Activated CD8-positive, alpha-beta memory T cell treated with anti-CD3 and anti-CD28 coated beads, Interleukin-2, amount 50 U/mL, for 4 hours (primary cell): ENCODE data around the gene FIGNL2.
"Not testable (repeated sequence)": the region's sequence is repeated elsewhere in the genome, so short reads cannot be mapped to it uniquely, and the experiment has no call there.

Experiments used
- DNase-seq: peaks from one replicate; pipeline ENCODE4 v3.0.0-alpha.2; 2020

The FIGNL2 gene, protein sequence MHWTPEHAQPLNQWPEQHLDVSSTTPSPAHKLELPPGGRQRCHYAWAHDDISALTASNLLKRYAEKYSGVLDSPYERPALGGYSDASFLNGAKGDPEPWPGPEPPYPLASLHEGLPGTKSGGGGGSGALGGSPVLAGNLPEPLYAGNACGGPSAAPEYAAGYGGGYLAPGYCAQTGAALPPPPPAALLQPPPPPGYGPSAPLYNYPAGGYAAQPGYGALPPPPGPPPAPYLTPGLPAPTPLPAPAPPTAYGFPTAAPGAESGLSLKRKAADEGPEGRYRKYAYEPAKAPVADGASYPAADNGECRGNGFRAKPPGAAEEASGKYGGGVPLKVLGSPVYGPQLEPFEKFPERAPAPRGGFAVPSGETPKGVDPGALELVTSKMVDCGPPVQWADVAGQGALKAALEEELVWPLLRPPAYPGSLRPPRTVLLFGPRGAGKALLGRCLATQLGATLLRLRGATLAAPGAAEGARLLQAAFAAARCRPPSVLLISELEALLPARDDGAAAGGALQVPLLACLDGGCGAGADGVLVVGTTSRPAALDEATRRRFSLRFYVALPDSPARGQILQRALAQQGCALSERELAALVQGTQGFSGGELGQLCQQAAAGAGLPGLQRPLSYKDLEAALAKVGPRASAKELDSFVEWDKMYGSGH

DNA sequence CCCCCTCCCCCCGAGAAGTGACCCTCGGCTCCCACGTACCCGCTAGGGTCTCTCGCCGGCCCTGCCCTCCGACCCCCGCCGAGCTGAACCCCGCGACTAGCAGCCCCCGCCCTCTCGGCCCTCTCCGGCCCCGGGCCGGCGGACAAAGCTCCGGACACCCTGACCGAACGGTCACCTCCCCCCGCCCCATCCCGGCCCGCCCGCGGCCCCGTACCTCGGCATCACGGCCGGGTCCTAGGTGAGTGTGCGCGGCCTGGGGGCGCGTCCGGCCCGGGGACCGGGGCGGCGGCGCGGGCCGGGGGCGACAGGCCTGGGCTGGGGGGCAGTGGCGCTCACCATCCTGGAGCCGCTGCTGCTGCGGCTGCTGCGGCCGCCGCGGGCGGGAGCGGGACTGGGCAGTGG lies at the start of gene FIGNL2:
Gene FIGNL2, minus strand, starts transcription at position 393 of the 402 bp plus-strand sequence. CDS start 26,305 bp downstream, outside the sequence.
- DNase-seq: no peak

DNA sequence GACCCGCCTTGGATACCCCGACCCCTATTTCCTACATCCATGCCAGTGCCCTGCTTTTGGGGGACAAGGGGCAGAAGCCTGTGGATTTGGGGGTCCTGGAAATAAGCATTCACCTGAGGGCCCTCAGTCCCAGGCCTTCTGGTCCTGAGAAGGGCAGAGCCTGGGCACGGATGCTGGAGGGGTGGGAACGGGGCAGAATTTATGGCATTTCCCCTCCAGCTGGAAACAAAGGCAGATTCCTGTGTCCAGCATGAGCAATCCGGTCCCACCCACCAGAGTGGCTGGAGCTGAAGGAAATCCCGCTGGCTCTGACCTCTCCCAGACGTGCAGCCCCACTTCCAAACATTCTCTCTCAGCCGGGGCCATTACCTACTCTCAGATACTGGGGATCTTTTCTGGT lies 48.7 kb upstream of the FIGNL2 start:
- no peak for DNase-seq

DNA sequence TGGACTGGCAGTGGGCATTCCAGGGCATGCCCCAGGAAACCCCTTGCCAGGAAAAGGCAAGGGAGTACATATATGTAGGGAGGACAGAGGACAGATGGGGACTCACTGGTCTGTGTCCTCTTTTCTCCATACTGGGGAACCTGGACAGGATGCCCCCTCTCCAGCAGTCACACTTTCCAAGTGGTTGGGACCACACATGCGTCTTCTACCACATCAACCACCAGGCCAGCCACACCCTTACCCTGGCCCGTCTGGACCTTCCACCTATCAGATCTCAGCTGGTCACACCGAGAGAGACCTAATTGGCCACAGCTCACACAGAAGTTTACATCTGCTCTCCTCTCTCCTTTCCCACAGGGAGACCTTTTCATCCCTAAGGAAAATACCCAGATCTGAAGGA lies 47.7 kb upstream of the FIGNL2 start:
- no peak for DNase-seq

DNA sequence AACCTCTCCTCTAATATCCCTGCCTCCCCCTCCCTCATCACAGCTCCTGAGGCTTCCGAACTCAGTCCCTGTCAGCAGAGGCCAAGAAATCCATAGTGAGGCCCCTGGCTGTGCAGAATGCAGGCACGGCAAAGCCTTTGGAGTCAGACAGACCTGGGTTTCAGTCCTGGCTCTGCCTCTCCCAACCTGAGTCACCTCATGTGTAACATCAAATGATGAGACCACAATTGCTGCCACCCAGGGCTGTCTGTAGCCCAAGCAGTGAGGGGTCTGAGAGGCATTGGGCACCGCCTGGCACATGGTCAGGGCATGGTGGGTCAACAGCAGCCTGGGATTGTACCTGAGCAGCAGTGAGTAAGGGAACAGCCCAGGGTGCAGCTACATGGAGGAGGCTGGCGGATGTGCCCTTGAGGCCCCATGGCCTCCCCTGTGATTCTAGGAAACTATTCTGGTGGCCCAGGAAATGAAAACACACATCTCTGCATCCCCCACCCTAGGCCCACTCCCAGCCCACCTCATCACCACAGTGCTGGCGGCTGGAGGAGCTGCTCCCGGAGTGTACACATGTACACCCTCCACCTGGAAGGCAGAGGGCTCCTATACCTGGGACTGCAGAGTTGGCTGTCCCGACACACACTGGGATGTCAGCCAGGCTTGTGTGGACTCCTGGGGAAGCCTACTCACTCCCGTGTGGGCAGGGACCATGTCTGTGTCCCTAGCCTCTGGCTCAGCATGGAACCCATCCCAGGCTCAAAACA lies 47.0 kb upstream of the FIGNL2 start:
- no peak for DNase-seq

DNA sequence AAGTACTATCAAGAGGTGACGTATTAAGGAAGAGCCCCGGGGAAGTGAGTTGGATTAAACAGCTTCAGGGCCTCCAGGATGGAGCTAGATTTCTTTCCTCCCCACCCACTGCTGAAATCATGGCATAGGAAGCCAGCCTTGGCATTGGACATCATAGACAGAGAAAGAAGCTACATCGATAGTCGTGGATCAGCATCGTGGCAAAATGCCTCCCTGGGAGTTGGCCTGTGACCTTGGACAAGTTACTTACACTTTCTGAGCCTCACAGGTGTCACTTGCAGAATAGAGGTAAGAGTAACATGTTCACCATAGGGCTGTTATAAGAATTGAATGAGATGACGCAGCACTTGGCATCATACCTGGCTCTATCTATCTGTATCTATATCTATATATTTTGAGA lies 45.3 kb upstream of the FIGNL2 start:
- DNase-seq: no peak

DNA sequence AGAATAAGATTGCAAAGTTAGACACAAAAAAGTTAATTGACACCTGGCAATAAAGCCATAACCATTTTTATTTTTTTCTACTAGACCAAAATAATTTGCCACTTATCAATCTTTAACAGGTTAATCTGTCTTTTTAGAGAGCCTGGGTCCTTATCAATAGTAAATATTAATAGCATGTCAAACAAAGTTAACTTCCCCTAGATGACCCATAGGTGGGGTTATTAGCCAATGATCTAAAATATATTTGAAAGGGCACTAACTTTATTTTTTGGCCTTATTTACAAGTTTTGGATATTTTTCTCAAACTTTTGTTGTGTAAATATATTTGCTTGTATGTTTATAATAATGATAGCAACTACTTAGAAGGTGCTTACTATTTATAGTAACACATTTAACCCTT lies 43.3 kb upstream of the FIGNL2 start:
- no peak for DNase-seq

DNA sequence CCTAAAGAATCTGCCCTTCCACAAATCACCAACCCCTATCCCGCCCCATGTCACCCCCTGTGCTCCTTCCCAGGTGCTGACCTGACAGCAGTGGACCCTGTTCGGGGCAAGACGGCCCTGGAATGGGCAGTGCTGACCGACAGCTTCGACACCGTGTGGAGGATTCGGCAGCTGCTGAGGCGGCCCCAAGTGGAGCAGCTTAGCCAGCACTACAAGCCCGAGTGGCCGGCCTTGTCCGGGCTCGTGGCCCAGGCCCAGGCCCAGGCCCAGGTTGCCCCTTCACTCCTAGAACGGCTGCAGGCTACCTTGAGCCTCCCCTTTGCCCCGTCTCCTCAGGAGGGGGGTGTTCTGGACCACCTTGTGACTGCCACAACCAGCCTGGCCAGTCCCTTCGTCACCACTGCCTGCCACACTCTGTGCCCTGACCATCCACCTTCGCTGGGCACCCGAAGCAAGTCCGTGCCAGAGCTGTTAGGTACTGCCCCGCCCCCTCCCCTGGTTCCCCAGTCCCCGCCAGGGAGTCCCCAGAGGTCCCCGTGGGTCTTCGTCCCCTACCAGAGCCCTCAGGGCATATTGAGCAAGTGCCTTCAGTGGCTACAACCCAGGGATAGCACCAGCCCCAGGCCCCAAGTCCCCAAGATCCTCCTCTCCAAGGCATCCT lies 42.1 kb upstream of the FIGNL2 start:
- DNase-seq: no peak

DNA sequence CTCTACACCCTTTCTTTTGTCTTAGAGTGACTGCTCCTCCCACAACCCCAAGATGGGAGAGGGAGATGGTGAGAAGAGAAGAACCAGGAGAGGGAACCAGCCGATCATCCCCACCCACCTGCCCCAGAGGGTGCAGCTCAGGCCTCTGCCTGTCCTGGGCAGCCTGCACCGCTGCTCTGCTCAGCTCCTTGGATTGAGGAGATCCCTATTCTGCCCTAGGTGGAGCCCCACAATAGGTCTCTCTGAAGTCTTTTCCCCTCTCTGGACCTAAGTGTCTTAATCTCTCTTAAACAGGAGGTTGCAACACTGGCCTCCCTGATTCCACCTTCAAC lies 41.6 kb upstream of the FIGNL2 start:
- DNase-seq: no peak

DNA sequence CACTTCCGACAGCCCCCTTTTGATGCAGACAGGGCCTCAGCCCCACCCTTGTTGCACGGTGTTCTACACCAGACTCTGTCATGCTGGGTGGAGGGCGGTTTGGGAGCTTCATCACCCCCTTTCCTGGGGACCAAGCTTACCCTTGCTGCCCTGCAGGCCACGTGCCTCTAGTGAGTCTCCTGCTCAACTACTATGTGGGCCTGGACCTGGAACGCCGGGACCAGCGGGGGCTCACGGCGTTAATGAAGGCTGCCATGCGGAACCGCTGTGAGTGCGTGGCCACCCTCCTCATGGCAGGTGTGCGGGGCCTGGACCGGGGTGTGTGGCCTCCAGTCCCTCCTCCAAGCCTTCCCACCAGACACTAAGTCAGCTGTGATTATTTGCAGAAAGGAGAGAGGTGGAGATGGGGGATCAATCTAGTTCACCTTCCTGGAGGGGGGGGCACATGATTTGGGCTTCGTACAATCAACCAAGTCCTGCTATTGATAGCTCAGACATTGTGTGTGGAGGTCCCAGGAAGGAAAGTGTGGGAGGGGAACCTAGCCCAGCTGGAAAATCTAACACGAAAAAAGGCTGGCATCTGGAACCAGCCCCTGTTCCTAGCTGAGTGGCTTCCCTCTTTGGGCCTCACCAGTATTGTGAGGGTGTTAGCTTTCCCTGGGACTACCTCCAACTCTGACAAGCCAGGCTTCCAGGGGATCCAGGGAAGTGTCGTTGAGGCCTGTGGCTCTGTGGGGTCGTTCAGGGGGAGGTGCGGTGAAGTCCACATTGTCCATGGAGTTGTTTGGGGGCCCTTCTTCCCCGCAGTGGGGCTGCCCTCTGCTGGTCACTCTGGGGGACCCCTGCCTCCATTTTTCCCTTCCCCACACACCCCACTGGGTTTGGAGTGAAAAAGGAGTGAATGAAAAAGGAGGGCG lies 41.0 kb upstream of the FIGNL2 start:
- DNase-seq: no peak

DNA sequence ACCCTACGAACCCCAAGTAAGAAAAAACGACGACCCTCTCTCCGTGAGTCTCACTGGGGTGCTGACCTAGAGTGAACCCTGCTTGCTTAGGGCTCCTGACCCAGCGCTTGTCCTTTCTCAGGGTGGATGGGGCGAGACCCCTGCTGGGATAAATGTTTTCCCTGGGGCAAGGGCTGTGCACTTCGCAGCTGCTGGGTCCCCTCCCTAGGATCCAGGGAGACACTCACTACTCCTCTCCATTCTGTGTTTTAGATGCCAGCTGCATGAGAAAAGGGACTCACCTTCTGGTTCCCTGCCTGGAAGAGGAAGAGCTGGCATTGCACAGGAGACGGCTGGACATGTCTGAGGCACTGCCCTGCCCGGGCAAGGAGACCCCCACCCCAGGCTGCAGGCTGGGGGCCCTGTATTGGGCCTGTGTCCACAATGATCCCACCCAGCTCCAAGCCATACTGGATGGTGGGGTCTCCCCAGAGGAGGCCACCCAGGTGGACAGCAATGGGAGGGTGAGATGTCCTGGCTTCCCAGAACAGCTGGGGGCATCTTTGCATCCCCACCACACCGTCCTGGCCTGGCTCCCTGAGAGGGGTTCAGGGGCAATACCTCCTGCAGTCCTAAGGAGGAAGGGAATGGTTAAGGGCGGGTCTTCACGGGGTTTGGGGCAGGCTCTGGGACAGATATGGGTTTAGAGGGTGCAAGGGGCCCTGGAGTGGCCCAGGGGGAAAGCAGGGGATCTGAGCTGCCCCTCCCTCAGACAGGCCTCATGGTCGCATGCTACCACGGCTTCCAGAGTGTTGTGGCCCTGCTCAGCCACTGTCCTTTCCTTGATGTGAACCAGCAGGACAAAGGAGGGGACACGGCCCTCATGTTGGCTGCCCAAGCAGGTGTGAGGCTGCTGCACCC lies 40.0 kb upstream of the FIGNL2 start:
- no peak for DNase-seq

DNA sequence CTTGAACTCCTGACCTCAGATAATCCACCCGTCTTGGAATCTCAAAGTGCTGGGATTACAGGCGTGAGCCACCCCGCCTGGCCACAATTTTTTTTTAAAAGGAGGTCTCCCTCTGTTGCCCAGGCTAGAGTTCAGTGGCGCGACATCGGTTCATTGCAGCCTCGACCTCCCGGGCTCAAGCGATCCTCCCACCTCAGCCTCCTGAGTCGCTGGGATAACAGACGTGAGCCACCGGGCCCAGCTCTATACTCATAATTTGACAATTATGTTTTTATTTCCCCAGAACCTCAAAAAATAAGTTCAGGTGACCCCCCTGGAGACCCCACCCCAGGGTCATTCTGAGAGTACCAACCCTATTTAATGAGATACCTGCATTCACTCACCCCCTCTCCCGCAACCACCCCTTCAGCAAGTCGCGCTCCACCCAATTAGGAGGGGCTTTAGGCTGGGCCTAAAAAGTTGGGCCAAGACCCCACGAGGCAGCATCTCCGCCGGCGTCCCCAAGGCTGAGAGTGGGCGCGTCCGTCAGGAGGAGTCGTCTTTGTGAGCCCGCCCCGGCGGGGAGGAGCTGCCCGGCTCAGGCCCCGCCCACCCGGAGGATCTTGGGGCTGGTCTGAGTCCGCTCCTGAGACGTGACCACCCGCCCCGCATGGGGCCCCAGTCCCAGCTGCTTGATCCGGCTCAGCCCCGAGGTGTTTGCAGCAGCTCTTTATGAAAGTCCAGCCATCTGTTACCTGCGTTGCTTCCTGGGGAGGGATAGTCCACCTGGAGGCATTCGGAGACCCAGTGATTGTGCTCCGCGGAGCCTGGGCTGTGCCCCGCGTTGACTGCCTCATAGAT lies 39.2 kb upstream of the FIGNL2 start, which contains the start of gene ANKRD33:
Gene ANKRD33, plus strand, starts transcription at position 628 of the 840 bp plus-strand sequence. Its CDS starts 84 bp downstream, at position 712.
- no peak for DNase-seq

DNA sequence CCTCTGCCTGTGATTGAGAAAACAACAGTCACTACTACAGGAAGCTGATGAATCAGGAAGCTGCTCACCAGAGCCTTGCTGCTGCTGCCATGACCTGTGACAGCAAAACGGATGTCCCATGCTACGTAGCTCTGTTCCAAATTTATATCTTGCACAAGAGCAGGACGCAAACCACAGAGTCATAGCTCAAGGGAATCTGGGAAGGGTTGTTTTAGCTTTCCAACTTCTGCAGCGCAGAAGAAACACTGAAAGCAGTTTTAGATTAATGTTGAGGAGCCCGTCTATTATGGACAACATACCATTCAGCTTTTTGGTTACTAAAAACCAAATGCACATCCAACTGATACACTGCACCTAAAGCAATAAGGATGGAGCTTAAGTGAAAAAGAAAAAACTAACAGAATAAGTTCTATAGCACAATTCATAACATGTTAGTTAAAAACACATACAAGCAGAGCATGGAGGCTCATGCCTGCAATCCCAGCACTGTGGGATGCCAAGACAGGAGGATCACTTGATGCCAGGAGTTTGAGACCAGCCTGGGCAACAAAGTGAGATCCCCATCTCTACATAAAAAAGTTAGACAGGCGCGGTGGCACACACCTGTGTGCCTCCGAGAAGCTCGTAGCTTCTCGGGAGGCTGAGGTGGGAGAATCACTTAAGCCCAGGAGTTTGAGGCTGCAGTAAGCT lies 37.6 kb upstream of the FIGNL2 start:
- DNase-seq: no peak

DNA sequence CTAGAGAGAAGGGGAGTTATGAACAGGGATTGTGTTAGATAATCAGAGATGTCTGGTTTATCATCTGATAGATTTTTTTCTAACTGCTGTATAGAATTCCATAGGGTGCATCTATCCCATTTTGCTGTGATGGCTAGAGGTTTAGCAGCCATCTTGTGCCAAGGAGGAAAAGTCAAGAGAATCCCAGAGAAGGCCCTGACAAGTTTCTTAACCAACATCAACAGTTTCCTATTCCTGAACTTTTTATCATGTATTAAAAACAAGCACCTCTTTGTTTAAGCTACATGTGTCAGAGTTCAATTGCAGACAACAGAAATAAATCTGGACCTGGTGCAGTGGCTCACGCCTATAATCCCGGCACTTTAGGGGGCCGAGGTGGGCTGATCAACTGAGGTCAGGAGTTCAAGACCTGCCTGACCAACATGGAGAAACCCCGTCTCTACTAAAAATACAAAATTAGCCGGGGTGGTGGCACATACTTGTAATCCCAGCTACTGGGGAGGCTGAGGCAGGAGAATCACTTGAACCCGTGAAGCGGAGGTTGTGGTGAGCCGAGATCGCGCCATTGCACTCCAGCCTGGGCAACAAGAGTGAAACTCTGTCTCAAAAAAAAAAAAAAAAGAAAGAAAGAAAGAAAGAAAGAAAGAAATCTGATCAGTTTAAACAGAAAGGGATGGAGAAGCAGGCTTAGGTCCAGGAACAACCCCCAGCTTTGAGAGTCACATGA lies 36.9 kb upstream of the FIGNL2 start:
- DNase-seq: not testable (repeated sequence)

DNA sequence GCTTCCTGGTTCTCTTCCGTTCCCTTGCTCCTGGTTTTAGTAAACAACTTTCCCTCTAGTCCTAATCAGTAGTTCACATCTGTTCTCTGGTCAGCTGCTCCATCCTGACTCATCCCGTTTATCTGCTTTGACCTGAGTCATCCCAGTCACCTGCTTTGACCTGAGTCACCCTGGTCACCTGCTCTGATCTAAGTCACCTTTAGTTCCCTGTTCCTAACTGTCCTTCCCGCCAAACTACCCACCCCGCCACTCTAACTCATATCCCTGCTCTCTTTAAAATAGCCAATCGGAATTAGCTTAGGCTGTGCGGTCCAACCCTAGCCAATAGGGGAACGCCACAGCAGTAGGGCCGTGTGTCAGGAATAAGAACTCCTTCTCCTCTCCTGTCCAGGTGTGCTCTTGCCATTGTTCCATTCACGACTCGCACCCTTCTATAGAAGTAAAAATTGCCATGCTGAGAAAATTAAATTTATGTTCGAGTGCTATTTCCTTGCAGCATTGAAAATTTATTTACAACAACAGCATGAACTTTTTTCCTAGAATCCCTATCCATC lies 36.2 kb upstream of the FIGNL2 start:
- no peak for DNase-seq

DNA sequence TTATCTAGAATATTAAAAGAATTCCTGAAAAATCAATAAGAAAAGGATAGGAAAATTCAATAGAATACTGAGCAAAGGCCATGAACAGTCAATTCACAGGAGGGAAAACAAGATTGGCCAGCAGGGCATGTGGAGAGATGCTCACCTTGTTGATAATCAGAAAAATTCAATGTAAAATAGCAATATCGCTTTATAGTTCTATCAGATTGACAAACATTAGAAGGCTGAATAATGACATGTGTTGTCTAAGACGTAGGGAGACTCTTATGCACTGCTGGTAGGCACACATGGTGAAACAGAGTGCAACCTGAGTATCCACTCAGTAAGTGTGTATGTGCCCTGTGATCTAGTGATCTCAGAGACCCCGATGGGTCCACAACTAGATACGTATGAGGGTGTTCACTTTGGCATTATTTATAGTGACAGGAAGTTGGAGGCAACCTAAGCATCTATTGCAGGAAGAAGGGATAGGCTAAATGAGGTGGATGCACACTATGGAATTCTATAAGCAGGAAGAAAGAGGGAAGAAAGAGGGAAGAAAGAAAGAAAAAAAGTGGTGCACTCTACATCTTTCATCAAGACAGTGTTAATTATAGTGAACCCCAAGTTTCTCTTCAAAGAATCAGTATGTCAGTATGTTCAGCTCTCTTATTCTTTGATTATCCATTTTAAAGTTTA lies 35.6 kb upstream of the FIGNL2 start:
- DNase-seq: no peak

DNA sequence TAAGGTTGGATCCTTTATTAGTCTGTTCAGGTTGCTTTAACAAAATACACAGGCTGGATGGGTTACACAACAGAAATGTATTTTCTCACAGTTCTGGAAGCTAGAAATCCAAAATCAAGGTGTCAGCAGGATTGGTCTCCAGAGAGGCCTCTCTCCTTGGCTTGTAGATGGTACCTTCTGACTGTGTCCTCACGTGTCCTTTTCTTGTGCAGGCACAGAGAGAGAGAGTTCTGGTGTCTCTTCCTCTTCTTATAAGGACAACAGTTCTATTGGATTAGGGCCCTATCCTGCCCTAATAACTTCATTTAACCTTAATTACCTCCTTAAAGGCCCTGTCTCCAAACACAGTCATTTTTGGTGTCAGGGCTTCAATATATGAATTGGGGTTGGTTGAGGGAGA lies 34.8 kb upstream of the FIGNL2 start:
- DNase-seq: no peak

DNA sequence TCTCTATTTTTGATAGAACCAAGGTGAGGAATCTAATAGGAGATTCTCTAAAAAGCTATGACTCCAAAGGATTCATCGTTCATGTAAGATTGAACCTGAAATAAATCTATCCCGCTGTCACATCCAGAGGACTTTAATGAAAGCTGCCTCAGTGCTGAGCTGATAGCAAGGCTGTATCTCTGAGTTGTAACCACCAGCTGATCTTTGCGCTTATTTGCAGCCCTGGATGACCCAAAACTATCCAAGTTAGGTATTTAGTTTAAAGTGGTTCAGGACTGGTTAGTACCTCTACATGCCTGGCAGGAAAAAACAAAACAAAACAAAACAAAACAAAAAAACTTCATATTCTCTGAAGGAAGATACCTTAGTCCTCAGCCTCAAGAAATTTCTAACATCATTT lies 30.6 kb upstream of the FIGNL2 start:
- DNase-seq: no peak

DNA sequence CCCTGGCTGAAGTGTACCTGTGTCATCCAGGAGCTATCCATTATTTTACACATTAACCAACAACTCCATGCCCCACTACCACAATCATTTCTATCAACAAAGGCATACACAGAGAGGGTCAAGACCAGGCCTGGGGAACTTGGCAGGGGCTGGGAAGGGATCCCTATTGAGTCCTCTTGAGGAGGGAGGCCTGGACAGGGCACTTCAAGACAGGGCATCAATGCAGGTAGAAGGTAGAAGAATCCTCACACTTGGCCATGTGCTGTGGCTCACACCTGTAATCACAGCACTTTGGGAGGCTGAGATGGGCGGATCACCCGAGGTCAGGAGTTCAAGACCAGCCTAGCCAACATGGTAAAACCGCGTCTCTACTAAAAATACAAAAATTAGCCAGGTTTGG lies 26.0 kb upstream of the FIGNL2 start:
- DNase-seq: no peak
